GM18861 (cell line): Measurements from ENCODE around the gene TOR4A.

ENCODE experiments used
- ATAC-seq: cut with Tn5 transposase; IDR thresholded peaks from one replicate; pipeline ENCODE4 v1.9.1; 2021; ENCODE audit not compliant: unreplicated experiment

TOR4A gene

GRCh38 chr9:137270929-137271695, 6.4 kb upstream of the TOR4A start:
- no peak for ATAC-seq

- no peak for ATAC-seq
These were observed 5.8 kb upstream of the TOR4A start for GRCh38 chr9:137271696-137272076.

- ATAC-seq: no peak
These were observed 5.1 kb upstream of the TOR4A start for GRCh38 chr9:137272241-137273094.

GRCh38 chr9:137273095-137273490, 4.4 kb upstream of the TOR4A start:
- ATAC-seq: no peak

GRCh38 chr9:137273611-137274320, 3.8 kb upstream of the TOR4A start:
- no peak for ATAC-seq

- no peak for ATAC-seq
These were observed 2.3 kb upstream of the TOR4A start for GRCh38 chr9:137275203-137275587.

- no peak for ATAC-seq
These were observed 1.7 kb upstream of the TOR4A start for GRCh38 chr9:137275588-137276472.

GRCh38 chr9:137276473-137277328, 825 bp upstream of the TOR4A start:
- no peak for ATAC-seq

- no peak for ATAC-seq
These were observed 655 bp downstream of the TOR4A start for GRCh38 chr9:137278061-137278701.

GRCh38 chr9:137278721-137279711, 1.5 kb downstream of the TOR4A start:
- no peak for ATAC-seq

GRCh38 chr9:137279741-137280473, 2.4 kb downstream of the TOR4A start:
- ATAC-seq: no peak

GRCh38 chr9:137280474-137281344, 3.2 kb downstream of the TOR4A start:
- ATAC-seq: no peak

- ATAC-seq: no peak
These were observed 4.0 kb downstream of the TOR4A start for GRCh38 chr9:137281345-137282116.

- ATAC-seq: no peak
These were observed 9.5 kb downstream of the TOR4A start for GRCh38 chr9:137286975-137287383.

GRCh38 chr9:137293094-137293481, 15.6 kb downstream of the TOR4A start:
- no peak for ATAC-seq
